Activated CD8-positive, alpha-beta T cell treated with anti-CD3 and anti-CD28 coated beads for 36 hours (primary cell): ENCODE results near the gene OSBPL6. TPM values are rescaled to one million over a fixed set of nuclear protein-coding genes. Genes with fewer than 3 reads are reported as not detected.

Experiments used
- ATAC-seq: fragments of 200-7000 bp; cut with Tn5 transposase; one replicate; pipeline ENCODE4 v1.10.0; 2021; ENCODE audit warnings: mild to moderate bottlenecking, moderate library complexity
- CTCF ChIA-PET: fragments of 350-600 bp; sonication (Branson Sonifier 250); formaldehyde crosslinking; loops from one replicate; lab custom pipeline; 2021; ENCODE audit warnings: antibody characterized with exemption; lab: Charles Lee
- POLR2A ChIA-PET: fragments of 350-600 bp; sonication (Branson Sonifier 250); formaldehyde crosslinking; loops from one replicate; lab custom pipeline; 2021; ENCODE audit warnings: antibody characterized with exemption; lab: Charles Lee
- DNase-seq: peaks from one replicate; pipeline ENCODE4 v3.0.0-alpha.2; 2020
- H3K27ac Mint-ChIP-seq: one replicate; pipeline ENCODE4 v1.8.0; 2021; ENCODE audit warnings: mild to moderate bottlenecking, mixed read lengths
- H3K27me3 Mint-ChIP-seq: one replicate; pipeline ENCODE4 v1.8.0; 2021; ENCODE audit warnings: mixed read lengths
- H3K36me3 Mint-ChIP-seq: one replicate; pipeline ENCODE4 v1.8.0; 2021; ENCODE audit warnings: low read depth, mixed read lengths
- H3K4me1 Mint-ChIP-seq: one replicate; pipeline ENCODE4 v1.8.0; 2021; ENCODE audit warnings: low read depth, mixed read lengths
- H3K4me3 Mint-ChIP-seq: one replicate; pipeline ENCODE4 v1.8.0; 2021; ENCODE audit warnings: mild to moderate bottlenecking, moderate library complexity, mixed read lengths
- H3K9me3 Mint-ChIP-seq: one replicate; pipeline ENCODE4 v1.8.0; 2021; ENCODE audit warnings: mixed read lengths
- intact Hi-C: fragments of 100-400 bp; cut with micrococcal nuclease; formaldehyde crosslinking; loops from one replicate; pipeline ENCODE4 v1.10.0; 2022
- total RNA-seq, 2 experiments: library from RNA; stranded (reverse); gene quantifications; one replicate each; pipeline ENCODE4 v1.2.3, GENCODE V29; 2021
- TF ChIP-seq, protein P1 (sequence below): fragments of 200-600 bp; IDR thresholded peaks from one replicate; pipeline ENCODE4 v1.8.0; 2022; ENCODE audit warnings: antibody characterized with exemption, mild to moderate bottlenecking

Gene OSBPL6
- total RNA-seq, 2 experiments from 2014 or later = 2.5 to 4.0 TPM

GRCh38 chr2:178379162-178380004, 185.1 kb downstream of the OSBPL6 start:
- intact Hi-C loops = no loop called here
- DNase-seq = no peak
- Mint-ChIP-seq H3K36me3 (no peaks in the 10 kb centered on the region), H3K4me3 (no peak overlapping the region), H3K27ac (no peak overlapping the region), H3K27me3 (peaks cover 9% of the 10 kb centered on the region), H3K9me3 (no peaks in the 10 kb centered on the region), H3K4me1 (no peaks in the 10 kb centered on the region)
- ChIA-PET POLR2A (no interaction called here), CTCF (no interaction called here)
- TF ChIP-seq, protein P1, sequence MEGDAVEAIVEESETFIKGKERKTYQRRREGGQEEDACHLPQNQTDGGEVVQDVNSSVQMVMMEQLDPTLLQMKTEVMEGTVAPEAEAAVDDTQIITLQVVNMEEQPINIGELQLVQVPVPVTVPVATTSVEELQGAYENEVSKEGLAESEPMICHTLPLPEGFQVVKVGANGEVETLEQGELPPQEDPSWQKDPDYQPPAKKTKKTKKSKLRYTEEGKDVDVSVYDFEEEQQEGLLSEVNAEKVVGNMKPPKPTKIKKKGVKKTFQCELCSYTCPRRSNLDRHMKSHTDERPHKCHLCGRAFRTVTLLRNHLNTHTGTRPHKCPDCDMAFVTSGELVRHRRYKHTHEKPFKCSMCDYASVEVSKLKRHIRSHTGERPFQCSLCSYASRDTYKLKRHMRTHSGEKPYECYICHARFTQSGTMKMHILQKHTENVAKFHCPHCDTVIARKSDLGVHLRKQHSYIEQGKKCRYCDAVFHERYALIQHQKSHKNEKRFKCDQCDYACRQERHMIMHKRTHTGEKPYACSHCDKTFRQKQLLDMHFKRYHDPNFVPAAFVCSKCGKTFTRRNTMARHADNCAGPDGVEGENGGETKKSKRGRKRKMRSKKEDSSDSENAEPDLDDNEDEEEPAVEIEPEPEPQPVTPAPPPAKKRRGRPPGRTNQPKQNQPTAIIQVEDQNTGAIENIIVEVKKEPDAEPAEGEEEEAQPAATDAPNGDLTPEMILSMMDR = no peak
- ATAC-seq = no peak

- CTCF ChIA-PET = no interaction called here
- no peaks in the 10 kb centered on the region for H3K36me3 Mint-ChIP-seq
- TF ChIP-seq, protein P1 = no peak
- ATAC-seq (no peak), DNase-seq (no peak)
- H3K27me3 Mint-ChIP-seq = peaks cover 7% of the 10 kb centered on the region
- H3K9me3 Mint-ChIP-seq = no peaks in the 10 kb centered on the region
- H3K27ac Mint-ChIP-seq = no peak overlapping the region
- H3K4me1 Mint-ChIP-seq = no peaks in the 10 kb centered on the region
- POLR2A ChIA-PET = interaction anchor here (1.1 kb wide), 1 partner anchor 9 kb away, joined by 4 read pairs; no protein-coding TSS in a partner anchor
- intact Hi-C loops = no loop called here
- no peak overlapping the region for H3K4me3 Mint-ChIP-seq
Measured at GRCh38 chr2:178380763-178381162, 186.5 kb downstream of the OSBPL6 start.

GRCh38 chr2:178383718-178384117, 189.4 kb downstream of the OSBPL6 start:
- H3K4me3 Mint-ChIP-seq = no peak overlapping the region
- ChIA-PET POLR2A (no interaction called here), CTCF (no interaction called here)
- no peaks in the 10 kb centered on the region for H3K36me3 Mint-ChIP-seq
- intact Hi-C loops = no loop called here
- no peaks in the 10 kb centered on the region for H3K4me1 Mint-ChIP-seq
- TF ChIP-seq, protein P1 = no peak
- no peaks in the 10 kb centered on the region for H3K27me3 Mint-ChIP-seq
- no peak overlapping the region for H3K27ac Mint-ChIP-seq
- no peak for DNase-seq
- ATAC-seq = no peak
- no peaks in the 10 kb centered on the region for H3K9me3 Mint-ChIP-seq

DNA sequence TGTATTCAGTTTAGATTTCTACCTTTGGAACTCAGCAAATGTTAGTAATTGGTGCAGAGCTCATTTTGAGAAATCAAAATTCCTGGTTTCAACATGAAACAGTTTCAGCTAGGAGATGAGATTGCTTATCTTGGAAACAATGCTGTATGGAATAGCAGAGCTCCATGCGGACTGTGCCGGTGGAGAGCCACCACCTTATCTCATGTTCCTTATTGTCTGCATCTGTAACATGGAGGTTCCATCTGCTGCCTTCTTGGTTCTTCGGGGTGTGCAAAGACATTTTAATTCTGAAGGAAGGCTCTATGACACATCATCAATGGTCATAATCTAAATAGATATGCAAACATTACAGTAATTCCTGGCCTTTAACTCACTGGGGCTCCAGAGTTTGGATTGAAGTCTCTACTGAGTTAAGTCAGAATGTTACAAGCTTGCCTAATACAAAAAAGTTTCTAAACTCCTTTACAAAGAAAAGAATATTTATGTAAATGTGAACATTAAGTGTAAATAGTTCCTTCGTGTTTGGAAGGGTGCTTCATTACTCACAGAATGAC, 191.4 kb downstream of the OSBPL6 start:
- TF ChIP-seq, protein P1 = no peak
- CTCF ChIA-PET = interaction anchor here (0.6 to 1.0 kb wide), 2 partner anchors 11 to 12 kb away, joined by 3 to 4 read pairs; no protein-coding TSS in a partner anchor
- no peak for ATAC-seq

More for the DNA sequence above, 191.4 kb downstream of the OSBPL6 start:
- Mint-ChIP-seq H3K27ac (no peak overlapping the region), H3K36me3 (no peaks in the 10 kb centered on the region), H3K4me1 (no peaks in the 10 kb centered on the region), H3K27me3 (no peaks in the 10 kb centered on the region), H3K9me3 (no peaks in the 10 kb centered on the region), H3K4me3 (no peak overlapping the region)
- POLR2A ChIA-PET = interaction anchor here (0.6 kb wide), 1 partner anchor 13 kb away, joined by 3 read pairs; no protein-coding TSS in a partner anchor
- intact Hi-C loops = no loop called here
- DNase-seq = no peak
